Stomach (tissue), 4 donors: ENCODE measurements around the gene ELP4.

Experiments
- EP300 ChIP-seq: sonication (generic); formaldehyde crosslinking; IDR thresholded peaks from one replicate; pipeline ENCODE4 v1.6.1; 2017; ENCODE audit warnings: antibody characterized with exemption
- POLR2A ChIP-seq, 4 donors: fragments of 450-650 bp; IDR thresholded peaks; one replicate each; pipeline ENCODE4 v1.6.1; 2016; ENCODE audit warnings: antibody characterized with exemption in 4 of 4, control low read depth in 2 of 4, mild to moderate bottlenecking in 1 of 4, moderate library complexity in 1 of 4
- POLR2AphosphoS5 ChIP-seq, 3 donors: sonication (generic); formaldehyde crosslinking; IDR thresholded peaks; one replicate each; pipeline ENCODE4 v1.6.1; 2016; ENCODE audit warnings: antibody characterized with exemption in 3 of 3
- TF ChIP-seq, protein P1 (sequence below), 7 experiments: fragments of 450-650 bp in 4 of 7; fragments of 200-600 bp in 3 of 7; sonication (generic) in 3 of 7; IDR thresholded peaks; one replicate each; pipeline ENCODE4 v1.5.1; 2016 to 2019; ENCODE audit warnings: antibody characterized with exemption in 7 of 7, control low read depth in 2 of 7, mild to moderate bottlenecking in 1 of 7

DNA sequence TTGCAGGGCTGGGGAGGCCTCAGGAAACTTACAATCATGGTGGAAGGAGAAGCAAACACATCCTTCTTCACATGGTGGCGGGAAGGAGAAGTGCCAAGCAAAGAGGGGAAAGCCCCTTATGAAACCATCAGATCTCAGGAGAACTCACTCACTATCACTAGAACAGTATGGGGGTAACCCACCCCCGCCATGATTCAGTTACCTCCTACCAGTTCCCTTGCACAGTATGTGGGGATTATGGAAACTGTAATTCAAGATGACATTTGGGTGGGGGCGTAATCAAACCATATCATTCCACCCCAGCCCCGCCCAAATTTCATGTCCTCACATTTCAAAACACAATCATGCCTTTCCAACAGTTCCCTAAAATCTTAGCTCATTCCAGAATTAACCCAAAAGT is 16.3 kb upstream of the ELP4 start:
- TF ChIP-seq, protein P1, sequence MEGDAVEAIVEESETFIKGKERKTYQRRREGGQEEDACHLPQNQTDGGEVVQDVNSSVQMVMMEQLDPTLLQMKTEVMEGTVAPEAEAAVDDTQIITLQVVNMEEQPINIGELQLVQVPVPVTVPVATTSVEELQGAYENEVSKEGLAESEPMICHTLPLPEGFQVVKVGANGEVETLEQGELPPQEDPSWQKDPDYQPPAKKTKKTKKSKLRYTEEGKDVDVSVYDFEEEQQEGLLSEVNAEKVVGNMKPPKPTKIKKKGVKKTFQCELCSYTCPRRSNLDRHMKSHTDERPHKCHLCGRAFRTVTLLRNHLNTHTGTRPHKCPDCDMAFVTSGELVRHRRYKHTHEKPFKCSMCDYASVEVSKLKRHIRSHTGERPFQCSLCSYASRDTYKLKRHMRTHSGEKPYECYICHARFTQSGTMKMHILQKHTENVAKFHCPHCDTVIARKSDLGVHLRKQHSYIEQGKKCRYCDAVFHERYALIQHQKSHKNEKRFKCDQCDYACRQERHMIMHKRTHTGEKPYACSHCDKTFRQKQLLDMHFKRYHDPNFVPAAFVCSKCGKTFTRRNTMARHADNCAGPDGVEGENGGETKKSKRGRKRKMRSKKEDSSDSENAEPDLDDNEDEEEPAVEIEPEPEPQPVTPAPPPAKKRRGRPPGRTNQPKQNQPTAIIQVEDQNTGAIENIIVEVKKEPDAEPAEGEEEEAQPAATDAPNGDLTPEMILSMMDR (IDR thresholded peaks at IDR 0.05) = no peak
- TF ChIP-seq EP300 = no peak
- TF ChIP-seq POLR2AphosphoS5 (IDR thresholded peaks at IDR 0.05) = no peak
- TF ChIP-seq POLR2A (IDR thresholded peaks at IDR 0.05) = no peak
